ENCODE results near the gene PCDHA1.

The PCDHA1 gene

GRCh38 chr5:141042555-141042954, 256.6 kb downstream of the PCDHA1 start (continued):
- no peak for TF ChIP-seq CREB5 (CRISPR knock-in tag; IDR thresholded peaks at IDR 0.05; ENCODE audit: low read depth)

- peak; percentile 28; the same call in 1 of the 3 replicates for ATAC-seq
- no peak for TF ChIP-seq RARB (CRISPR knock-in tag; IDR thresholded peaks at IDR 0.05)
- no peak for TF ChIP-seq TCF4 (CRISPR knock-in tag; IDR thresholded peaks at IDR 0.05; ENCODE audit: borderline replicate concordance)
- no peak for TF ChIP-seq TOX (CRISPR knock-in tag; IDR thresholded peaks at IDR 0.05; ENCODE audit: borderline replicate concordance)
- TF ChIP-seq ARNTL (CRISPR knock-in tag; IDR thresholded peaks at IDR 0.05; ENCODE audit: borderline replicate concordance, low read depth), result no peak
- TF ChIP-seq CSRNP3 (CRISPR knock-in tag; IDR thresholded peaks at IDR 0.05), result no peak
These were observed 264.9 kb downstream of the PCDHA1 start, which contains the start of gene PCDHB1 for GRCh38 chr5:141050622-141051520. TSS of gene PCDHB1 (plus strand) at chr5:141051374. CDS start at chr5:141051471, 97 bp downstream.

- no peak; the same call in 2 of the 3 replicates for ATAC-seq
- TF ChIP-seq TSHZ2 (CRISPR knock-in tag; IDR thresholded peaks at IDR 0.05) (no peak), RARB (CRISPR knock-in tag; IDR thresholded peaks at IDR 0.05) (no peak), ARNTL (CRISPR knock-in tag; IDR thresholded peaks at IDR 0.05; ENCODE audit: borderline replicate concordance, low read depth) (no peak), OSR1 (CRISPR knock-in tag; IDR thresholded peaks at IDR 0.05) (no peak), ESRRG (CRISPR knock-in tag; IDR thresholded peaks at IDR 0.05) (no peak), GLIS3 (CRISPR knock-in tag; IDR thresholded peaks at IDR 0.05) (no peak), ZNF565 (CRISPR knock-in tag; conservative IDR thresholded peaks at IDR 0.05; ENCODE audit: low read depth) (no peak), ZFP3 (CRISPR knock-in tag; IDR thresholded peaks at IDR 0.05) (no peak), PPARA (CRISPR knock-in tag; IDR thresholded peaks at IDR 0.05; ENCODE audit: borderline replicate concordance) (no peak), CSDC2 (CRISPR knock-in tag; IDR thresholded peaks at IDR 0.05) (no peak), TOX (CRISPR knock-in tag; IDR thresholded peaks at IDR 0.05; ENCODE audit: borderline replicate concordance) (no peak), TCF4 (CRISPR knock-in tag; IDR thresholded peaks at IDR 0.05; ENCODE audit: borderline replicate concordance) (no peak), ZNF70 (CRISPR knock-in tag; IDR thresholded peaks at IDR 0.05) (no peak), PATZ1 (CRISPR knock-in tag; IDR thresholded peaks at IDR 0.05; ENCODE audit: borderline replicate concordance) (no peak), BACH2 (CRISPR knock-in tag; IDR thresholded peaks at IDR 0.05; ENCODE audit: borderline replicate concordance) (no peak), ZFP30 (CRISPR knock-in tag; IDR thresholded peaks at IDR 0.05) (no peak), CREB5 (CRISPR knock-in tag; IDR thresholded peaks at IDR 0.05; ENCODE audit: low read depth) (no peak)
These were observed 265.6 kb downstream of the PCDHA1 start for GRCh38 chr5:141051521-141051866.

All from SK-N-SH treated with all-trans-retinoic acid at 6 μM for 48 hours (cell line).